ENCODE measurements around the gene WFDC2. TPM values are rescaled to one million over a fixed set of nuclear protein-coding genes. Genes with fewer than 3 reads are reported as not detected.

The WFDC2 gene
- 2.0 TPM for polyA plus RNA-seq (2012; ENCODE audit: missing spikeins)

GRCh38 chr20:45469336-45470261, at the start of gene WFDC2:
WFDC2 (plus strand) TSS chr20:45469753; CDS start chr20:45469782, 29 bp downstream.
- DNase-seq (ENCODE audit: insufficient read length) (no peak), FAIRE-seq (no peak)
- TF ChIP-seq POLR2AphosphoS5 (IDR thresholded peaks at IDR 0.05; ENCODE audit: low read depth, low read length): no peak
- TF ChIP-seq POLR2A (IDR thresholded peaks at IDR 0.05; ENCODE audit: low read depth, low read length): no peak
- TF ChIP-seq TAF1 (IDR thresholded peaks at IDR 0.05; ENCODE audit: borderline replicate concordance, low read depth, low read length): no peak

GRCh38 chr20:45420125-45420524, 49.4 kb upstream of the WFDC2 start:
- TF ChIP-seq POLR2A (IDR thresholded peaks at IDR 0.05; ENCODE audit: low read depth, low read length): no peak
- no peak for TF ChIP-seq POLR2AphosphoS5 (IDR thresholded peaks at IDR 0.05; ENCODE audit: low read depth, low read length)
- no peak for TF ChIP-seq TAF1 (IDR thresholded peaks at IDR 0.05; ENCODE audit: borderline replicate concordance, low read depth, low read length)
- no peak for FAIRE-seq
- no peak for DNase-seq (ENCODE audit: insufficient read length)

- TF ChIP-seq TAF1 (IDR thresholded peaks at IDR 0.05; ENCODE audit: borderline replicate concordance, low read depth, low read length) (no peak), POLR2AphosphoS5 (IDR thresholded peaks at IDR 0.05; ENCODE audit: low read depth, low read length) (no peak), POLR2A (IDR thresholded peaks at IDR 0.05; ENCODE audit: low read depth, low read length) (no peak)
- DNase-seq (ENCODE audit: insufficient read length): no peak
- FAIRE-seq: no peak
Observed at GRCh38 chr20:45423700-45424099, 45.9 kb upstream of the WFDC2 start.

GRCh38 chr20:45425561-45425960, 44.0 kb upstream of the WFDC2 start:
- no peak for DNase-seq (ENCODE audit: insufficient read length)
- TF ChIP-seq POLR2A (IDR thresholded peaks at IDR 0.05; ENCODE audit: low read depth, low read length): no peak
- TF ChIP-seq POLR2AphosphoS5 (IDR thresholded peaks at IDR 0.05; ENCODE audit: low read depth, low read length): no peak
- no peak for TF ChIP-seq TAF1 (IDR thresholded peaks at IDR 0.05; ENCODE audit: borderline replicate concordance, low read depth, low read length)

GRCh38 chr20:45426320-45427016, 43.1 kb upstream of the WFDC2 start:
- no peak for TF ChIP-seq POLR2A (IDR thresholded peaks at IDR 0.05; ENCODE audit: low read depth, low read length)
- no peak; the same call in 1 of the 2 replicates for TF ChIP-seq POLR2AphosphoS5 (IDR thresholded peaks at IDR 0.05; ENCODE audit: low read depth, low read length)
- no peak for TF ChIP-seq TAF1 (IDR thresholded peaks at IDR 0.05; ENCODE audit: borderline replicate concordance, low read depth, low read length)
- DNase-seq (ENCODE audit: insufficient read length) (no peak), FAIRE-seq (no peak)

More at GRCh38 chr20:45425561-45425960, 44.0 kb upstream of the WFDC2 start:
- no peak for FAIRE-seq

GRCh38 chr20:45427236-45428149, 42.1 kb upstream of the WFDC2 start:
- no peak for FAIRE-seq
- TF ChIP-seq TAF1 (IDR thresholded peaks at IDR 0.05; ENCODE audit: borderline replicate concordance, low read depth, low read length): no peak
- TF ChIP-seq POLR2A (IDR thresholded peaks at IDR 0.05; ENCODE audit: low read depth, low read length): no peak
- no peak for TF ChIP-seq POLR2AphosphoS5 (IDR thresholded peaks at IDR 0.05; ENCODE audit: low read depth, low read length)
- no peak for DNase-seq (ENCODE audit: insufficient read length)

GRCh38 chr20:45429618-45430017, 39.9 kb upstream of the WFDC2 start:
- no peak for TF ChIP-seq POLR2A (IDR thresholded peaks at IDR 0.05; ENCODE audit: low read depth, low read length)
- no peak for TF ChIP-seq POLR2AphosphoS5 (IDR thresholded peaks at IDR 0.05; ENCODE audit: low read depth, low read length)
- no peak for TF ChIP-seq TAF1 (IDR thresholded peaks at IDR 0.05; ENCODE audit: borderline replicate concordance, low read depth, low read length)
- no peak for DNase-seq (ENCODE audit: insufficient read length)
- FAIRE-seq: no peak

GRCh38 chr20:45432294-45432693, 37.3 kb upstream of the WFDC2 start:
- TF ChIP-seq POLR2AphosphoS5 (IDR thresholded peaks at IDR 0.05; ENCODE audit: low read depth, low read length) (no peak), TAF1 (IDR thresholded peaks at IDR 0.05; ENCODE audit: borderline replicate concordance, low read depth, low read length) (no peak), POLR2A (IDR thresholded peaks at IDR 0.05; ENCODE audit: low read depth, low read length) (no peak)
- FAIRE-seq (peak; percentile 89), DNase-seq (ENCODE audit: insufficient read length) (peak; percentile 36)

- DNase-seq (ENCODE audit: insufficient read length) (no peak), FAIRE-seq (no peak)
- no peak for TF ChIP-seq POLR2AphosphoS5 (IDR thresholded peaks at IDR 0.05; ENCODE audit: low read depth, low read length)
Observed at GRCh38 chr20:45433316-45433715, 36.2 kb upstream of the WFDC2 start.

- no peak for FAIRE-seq
- DNase-seq (ENCODE audit: insufficient read length): no peak
- TF ChIP-seq POLR2A (IDR thresholded peaks at IDR 0.05; ENCODE audit: low read depth, low read length) (no peak), POLR2AphosphoS5 (IDR thresholded peaks at IDR 0.05; ENCODE audit: low read depth, low read length) (no peak), TAF1 (IDR thresholded peaks at IDR 0.05; ENCODE audit: borderline replicate concordance, low read depth, low read length) (no peak)
Observed at GRCh38 chr20:45433976-45434375, 35.6 kb upstream of the WFDC2 start.

Data from GM12892 (cell line).